GM19397 (cell line): ENCODE measurements around the gene PPP2R5C.
"Not testable (repeated sequence)": the region's sequence is repeated elsewhere in the genome, so short reads cannot be mapped to it uniquely, and the experiment has no call there.

Experiments
- ATAC-seq: cut with Tn5 transposase; IDR thresholded peaks from one replicate; pipeline ENCODE4 v1.9.1; 2021; ENCODE audit warnings: mild to moderate bottlenecking, moderate library complexity; ENCODE audit not compliant: unreplicated experiment

Gene PPP2R5C

DNA sequence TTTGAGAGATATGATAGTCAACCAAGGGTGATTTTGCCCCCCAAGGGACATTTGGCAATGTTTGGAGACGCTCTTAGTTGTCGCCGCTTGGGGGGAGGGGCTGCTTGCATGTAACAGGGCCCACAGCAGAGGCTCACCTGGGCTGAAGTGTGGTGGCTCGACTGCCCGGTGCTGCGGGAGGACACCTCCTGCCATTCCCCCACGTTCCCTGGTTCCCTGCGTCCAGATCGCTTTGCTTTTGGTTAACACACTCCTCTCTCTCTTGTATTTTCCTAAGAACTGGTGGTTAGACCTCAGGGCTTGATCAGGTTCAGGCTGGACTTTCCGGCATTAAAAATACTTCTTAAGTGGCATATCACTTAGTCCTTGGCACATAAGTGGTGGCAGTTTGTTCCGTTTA lies 18.9 kb downstream of the PPP2R5C start:
- ATAC-seq: no peak

DNA sequence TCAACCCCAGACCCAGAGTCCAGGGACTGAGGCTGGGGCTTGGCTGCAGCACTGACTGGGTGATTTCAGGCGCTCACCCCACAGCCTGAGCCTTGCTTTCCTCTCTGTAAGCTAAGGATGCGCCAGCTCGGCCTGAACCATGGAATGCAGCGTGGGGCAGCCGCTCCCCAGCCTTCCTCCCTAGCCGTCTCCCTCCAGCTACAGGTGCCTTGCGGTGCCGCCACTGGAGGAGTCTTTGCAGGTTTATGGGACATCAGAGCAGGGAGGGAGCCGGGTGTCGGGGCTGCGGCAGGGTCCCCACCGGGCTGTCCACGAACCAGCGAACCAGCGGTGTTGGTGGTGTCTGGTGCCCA lies 19.4 kb downstream of the PPP2R5C start:
- no peak for ATAC-seq

DNA sequence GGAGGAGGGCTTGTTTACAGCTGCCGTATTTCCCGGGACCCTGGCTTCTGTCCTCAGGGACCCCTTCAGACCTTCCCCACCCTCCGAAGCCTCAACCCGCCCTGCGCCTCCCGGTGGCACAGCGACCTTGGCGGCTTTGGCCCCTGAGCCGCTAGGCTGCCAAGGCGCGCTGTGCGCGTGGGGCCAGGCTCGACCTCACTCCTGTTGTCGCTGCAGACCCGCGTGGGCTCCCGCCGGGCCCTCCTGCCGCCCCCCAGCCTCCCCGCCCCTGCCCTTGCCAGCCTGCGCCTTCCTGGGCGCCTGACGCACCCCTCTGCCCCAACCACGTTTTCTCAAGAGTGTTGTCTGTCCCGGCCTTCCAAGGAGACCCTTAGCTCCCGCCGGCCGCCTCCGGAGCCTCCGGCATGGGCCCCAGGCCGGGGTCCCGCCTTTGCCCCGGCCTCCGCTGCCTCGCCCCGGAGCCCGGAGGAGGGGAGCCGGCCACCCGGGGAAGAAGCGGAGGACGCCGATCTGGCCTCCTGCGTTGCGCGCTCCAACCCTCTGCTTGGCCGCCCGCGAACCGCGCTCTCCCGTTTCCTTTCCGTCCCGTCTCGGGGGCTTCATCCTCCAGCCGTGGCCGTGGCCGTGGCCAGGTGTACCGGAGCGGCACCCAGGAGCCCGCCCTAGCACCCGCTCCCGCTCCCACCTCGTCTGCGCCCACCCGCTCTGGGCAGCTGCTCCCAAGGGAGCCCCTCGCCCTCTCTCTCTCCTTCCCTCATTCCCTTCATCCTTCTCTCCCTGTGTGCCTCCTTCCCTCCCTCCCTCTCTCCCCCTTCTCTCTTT lies 19.9 kb downstream of the PPP2R5C start:
- no peak for ATAC-seq

DNA sequence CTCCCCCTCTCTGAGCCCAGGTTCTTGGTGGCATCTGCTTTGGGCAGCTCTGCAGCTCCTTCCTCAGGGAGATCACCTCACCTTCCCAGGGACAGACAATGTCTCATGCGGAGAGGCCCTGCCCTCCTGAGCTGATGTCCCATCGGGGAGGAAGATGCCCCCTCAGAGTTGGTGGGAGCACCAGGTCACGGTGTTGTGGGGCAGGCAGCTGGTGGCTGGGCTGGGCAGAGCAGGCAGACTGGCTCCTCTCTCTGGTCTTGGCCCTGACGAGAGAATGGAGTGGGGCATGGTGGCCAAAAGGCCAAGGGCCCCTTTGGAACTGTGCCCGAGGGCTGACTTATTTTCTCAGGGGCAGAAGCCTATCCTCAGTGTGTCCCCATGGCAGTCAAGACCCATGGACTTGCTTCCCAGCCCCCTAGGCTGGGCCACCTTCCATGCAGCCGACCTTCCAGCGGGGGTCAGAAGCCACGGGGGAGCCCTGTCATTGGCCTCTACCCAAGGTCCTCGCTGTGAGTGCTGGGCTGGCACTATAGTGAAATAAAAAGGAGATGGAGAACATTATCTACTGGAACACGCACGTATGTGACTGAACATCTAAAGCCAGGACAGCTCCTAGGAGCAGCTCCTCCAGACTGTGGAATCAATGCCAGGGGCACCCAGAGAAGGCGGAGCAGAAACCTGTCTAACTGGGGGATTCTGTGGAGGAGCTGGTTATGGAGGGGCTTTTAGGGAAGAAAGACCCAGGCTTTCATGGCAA lies 21.9 kb downstream of the PPP2R5C start:
- ATAC-seq: no peak

DNA sequence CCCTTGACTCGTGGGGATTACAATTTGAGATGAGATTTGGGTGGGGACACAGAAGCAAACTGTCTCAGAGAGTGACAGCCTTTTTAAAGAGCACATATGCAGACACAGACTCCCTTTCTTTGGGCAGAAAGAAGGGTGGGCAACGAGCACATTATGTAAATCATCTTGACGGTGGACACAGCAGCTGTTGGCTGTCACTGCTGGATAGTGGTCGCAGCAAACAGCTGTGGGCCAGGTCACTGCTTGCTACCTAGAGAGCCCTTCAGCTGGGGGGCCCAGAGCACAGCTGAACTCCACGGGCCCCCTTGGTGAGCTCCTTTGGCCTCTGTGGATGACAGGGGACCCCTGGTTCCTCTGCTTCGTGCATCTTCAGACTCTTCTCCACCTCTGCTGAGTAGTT lies 23.1 kb downstream of the PPP2R5C start:
- no peak for ATAC-seq

DNA sequence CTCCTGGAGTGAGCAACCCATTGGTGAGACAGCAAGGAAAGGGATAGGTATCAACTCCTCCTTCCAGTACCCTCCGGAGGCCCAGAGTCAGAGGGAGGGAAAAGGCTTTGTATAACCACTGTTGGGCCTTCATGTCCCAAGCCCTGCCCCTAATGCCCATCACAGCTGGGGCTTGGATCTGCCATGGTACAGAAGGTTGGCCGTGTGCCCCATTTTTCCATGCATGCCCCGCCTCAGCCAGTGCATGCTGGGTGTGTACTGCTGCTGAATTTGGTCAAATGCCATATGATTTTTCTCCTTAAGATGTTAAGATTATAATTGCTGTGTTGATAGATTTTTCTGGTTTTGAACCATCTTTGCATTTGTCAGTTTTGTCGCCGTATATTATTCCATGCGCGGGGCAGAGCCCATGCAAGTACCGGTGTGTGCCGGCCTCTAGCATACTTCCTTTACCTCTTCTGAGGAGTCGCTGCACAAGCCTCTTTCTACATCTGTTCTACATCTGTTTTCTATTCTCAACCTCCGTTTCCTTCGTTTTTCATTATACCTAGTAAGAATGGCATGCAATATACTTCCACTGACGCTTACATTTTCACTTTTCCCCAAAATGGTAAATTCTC lies 26.6 kb downstream of the PPP2R5C start:
- ATAC-seq: no peak

DNA sequence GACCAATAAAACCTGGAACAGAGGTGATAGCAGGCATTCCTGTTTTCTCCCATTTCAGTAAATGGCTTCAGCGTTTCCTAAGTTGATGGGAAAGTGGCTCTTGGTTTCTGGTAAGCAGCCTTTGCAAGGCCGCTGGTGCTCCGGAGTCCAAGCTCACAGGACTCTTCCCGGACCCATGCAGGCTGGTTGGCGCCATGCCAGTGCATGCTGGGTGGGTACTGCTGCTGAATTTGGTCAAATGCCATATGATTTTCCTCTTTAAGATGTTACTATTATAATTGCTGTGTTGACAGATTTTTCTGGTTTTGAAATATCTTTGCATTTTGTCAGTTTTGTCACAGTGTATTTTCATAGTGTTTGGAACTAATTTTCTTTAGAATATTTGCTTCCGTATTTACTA lies 27.7 kb downstream of the PPP2R5C start:
- ATAC-seq: no peak

DNA sequence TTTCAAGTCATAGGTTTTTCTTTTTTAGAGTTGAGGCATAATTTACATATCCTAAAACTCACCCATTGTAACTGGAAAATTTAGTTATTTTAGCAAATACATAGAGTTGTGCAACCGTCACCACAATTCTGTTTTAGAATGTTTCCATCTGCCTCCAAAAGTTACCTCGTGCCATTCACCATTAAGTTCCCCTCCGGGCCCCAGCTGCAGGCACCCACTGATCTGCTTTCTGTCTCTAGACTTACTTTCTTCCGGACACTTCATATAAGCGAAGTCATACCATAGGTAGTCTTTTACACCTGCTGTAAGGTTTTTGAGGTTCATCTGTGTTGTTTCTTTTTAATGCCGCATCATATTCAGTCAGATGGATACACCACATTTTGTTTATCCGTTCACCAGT lies 28.7 kb downstream of the PPP2R5C start:
- ATAC-seq: no peak

DNA sequence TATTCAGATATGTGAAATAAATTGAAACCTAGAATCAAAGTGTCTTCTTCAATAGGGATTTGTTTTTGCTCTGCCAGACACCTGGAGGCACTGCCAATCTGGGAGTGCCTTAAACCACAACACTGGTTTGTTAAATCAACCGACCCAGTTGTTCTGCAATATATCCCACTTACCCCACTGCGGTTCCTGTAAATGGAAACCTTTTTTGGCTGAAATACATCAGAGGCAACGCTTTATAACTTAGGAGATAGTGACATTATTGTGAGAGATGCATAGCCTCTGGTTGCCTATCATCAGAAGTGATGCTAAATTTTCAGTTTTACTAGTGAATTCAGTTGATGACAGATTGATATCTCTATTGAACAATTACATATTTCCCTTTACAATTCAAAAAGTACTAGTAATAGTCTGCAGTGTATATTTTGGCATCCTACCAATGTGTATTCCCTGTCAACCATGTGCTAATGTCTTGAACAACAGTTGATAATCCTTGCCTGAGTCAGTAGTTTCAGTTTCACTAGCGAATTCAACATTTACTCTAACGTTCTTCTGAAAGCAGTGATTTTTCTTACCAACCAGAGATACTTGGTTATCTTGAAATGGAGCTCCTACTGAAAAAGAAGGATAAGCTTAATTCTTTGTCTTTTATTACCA lies 30.5 kb downstream of the PPP2R5C start:
- ATAC-seq: no peak

DNA sequence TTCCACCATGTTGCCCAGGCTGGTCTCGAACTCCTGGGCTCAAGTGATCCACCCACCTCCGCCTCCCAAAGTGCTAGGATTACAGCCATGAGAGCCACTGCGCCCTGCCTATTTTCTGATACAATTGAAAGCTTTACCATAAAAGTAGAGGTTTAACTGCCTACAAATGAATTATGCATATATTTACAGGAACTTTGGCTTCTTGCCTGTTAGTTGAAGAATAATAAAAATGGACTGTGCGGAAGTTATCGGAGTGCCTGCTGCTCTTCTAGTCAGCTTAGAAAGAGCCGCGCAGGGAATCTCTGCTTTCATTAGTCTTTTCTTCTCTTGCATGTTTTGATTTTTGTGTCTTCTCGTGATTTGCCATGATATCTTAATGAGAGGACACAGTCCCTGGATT lies 34.5 kb downstream of the PPP2R5C start:
- no peak for ATAC-seq

DNA sequence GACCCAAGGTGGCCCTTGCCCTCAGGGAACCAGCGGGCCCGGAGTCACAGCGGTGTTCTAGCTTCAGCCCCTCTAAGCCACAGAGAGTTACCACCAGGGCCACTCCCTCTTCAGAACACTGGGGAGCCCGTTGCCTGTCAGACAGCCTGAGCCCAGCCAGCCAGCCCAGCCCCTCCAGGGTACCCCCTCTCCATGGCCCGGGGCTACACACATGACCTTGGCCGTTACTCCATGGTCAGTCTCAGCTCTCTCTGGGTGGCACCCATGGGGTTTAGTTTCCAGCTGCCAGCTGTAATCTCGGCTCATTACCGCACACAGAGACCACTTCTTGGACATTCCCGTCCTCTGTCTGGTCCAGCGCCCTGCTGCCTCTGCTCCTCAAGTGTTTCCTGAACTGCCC lies 35.0 kb downstream of the PPP2R5C start:
- no peak for ATAC-seq

DNA sequence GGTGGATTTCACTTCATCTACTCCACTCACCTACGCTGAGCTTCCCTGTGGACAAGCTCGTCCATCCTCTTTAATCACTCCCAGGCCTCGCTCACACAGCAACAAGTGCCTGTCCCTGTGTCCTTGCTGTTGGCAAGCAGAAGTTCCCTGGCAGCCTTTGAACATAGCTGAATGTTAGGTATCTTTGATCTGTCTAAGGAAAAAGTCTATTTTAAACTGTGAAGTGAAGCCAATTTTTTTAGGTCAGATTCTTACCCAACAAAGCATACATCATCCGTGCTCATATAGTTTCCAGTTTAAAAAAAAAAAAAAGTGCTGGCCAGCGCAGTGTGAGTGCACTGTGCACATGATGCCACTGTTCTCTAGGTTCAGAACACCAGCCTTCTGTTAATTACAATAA lies 36.3 kb downstream of the PPP2R5C start:
- no peak for ATAC-seq

DNA sequence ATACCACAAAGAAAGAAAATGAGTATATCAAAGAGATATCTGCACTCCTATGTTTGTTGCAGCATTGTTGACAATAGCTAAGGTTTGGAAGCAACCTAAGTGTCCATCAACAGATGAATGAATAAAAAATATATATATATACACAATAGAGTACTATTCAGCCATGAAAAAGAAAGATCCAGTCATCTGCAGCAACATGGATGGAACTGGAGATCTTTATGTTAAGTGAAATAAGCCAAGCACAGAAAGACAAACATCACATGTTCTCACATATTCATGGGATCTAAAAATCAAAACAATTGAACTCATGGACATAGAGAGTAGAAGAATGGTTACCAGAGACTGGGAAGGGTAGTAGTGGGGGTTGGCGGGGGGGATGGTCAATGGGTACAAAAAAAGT lies 42.9 kb downstream of the PPP2R5C start:
- ATAC-seq: not testable (repeated sequence)

DNA sequence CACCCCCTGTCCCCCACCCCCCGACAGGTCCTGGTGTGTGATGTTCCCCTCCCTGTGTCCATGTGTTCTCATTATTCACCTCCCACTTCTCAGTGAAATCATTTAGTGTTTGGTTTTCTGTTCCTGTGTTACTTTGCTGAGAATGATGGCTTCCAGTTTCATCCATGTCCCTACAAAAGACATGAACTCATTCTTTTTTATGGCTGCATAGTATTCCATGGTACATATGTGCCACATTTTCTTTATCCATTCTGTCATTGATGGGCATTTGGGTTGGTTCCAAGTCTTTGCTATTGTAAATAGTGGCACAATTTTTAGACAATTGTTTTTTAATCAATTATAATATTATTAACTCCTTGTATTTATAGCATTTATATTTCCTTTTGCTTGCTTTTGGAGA lies 44.7 kb downstream of the PPP2R5C start:
- ATAC-seq: not testable (repeated sequence)

DNA sequence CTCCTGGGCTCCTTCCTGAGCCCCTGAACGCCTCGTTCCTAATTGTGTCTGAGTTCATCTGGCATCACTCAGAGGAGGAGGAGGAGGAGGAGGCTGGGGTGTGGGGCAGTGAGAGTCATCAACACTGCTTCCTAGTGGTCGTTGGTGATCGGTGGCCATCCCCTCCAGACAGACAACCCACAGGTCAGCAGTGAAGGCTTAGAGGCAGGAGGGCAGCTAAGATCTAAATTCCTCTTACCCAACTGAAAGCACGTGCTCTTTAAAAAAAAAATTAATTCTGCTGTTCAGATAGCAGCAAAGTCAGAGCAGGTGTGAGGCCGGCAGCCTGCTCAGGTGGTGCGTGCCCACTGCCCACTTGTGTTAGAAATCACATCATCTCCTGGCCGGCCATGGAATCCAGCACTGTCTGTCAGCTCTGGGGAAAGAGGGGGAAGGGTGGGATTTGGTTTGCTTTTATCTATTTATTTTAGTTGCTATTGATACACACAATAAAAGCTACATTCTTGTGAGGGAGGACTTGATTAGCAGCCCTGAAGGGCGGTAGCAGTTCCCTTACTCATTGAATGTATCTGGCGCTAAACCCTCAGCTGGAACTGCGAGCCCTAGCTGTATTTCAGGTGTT lies 46.6 kb downstream of the PPP2R5C start:
- no peak for ATAC-seq

DNA sequence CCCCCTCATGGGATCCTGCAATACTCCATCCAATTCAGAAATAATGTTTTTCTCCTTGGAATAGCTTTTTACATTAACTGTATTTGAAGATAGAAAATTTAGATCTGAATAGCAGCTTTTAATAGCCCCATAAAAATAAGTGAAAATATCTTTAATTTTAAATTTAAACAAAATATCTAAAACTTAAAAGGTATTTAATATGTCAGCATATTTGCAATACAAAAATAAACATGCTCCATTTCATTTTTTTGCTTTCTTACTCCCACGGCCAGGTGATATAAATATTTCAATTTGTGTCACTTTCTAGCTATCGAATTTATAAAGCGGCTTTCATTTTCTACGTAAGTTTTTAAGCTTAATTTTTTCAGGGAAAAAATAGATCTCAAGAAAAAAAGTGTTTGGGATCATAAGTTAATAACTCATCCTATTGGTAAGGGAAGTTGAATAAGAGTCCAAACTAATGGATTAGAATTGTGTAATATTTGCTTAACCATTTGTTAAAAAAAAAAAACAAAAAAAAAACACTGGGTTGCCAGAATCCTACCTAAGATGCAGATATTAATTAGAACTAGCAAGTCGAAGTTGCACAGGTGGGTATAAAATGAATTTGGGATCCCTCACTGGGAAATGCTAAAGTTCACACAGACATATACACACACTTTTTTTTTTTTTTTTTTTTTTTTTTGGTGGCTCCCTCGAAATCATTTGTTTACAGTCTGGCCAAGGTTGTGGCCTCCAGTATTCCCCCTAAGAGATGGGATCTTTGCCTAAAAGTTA lies 47.6 kb downstream of the PPP2R5C start:
- ATAC-seq: no peak

DNA sequence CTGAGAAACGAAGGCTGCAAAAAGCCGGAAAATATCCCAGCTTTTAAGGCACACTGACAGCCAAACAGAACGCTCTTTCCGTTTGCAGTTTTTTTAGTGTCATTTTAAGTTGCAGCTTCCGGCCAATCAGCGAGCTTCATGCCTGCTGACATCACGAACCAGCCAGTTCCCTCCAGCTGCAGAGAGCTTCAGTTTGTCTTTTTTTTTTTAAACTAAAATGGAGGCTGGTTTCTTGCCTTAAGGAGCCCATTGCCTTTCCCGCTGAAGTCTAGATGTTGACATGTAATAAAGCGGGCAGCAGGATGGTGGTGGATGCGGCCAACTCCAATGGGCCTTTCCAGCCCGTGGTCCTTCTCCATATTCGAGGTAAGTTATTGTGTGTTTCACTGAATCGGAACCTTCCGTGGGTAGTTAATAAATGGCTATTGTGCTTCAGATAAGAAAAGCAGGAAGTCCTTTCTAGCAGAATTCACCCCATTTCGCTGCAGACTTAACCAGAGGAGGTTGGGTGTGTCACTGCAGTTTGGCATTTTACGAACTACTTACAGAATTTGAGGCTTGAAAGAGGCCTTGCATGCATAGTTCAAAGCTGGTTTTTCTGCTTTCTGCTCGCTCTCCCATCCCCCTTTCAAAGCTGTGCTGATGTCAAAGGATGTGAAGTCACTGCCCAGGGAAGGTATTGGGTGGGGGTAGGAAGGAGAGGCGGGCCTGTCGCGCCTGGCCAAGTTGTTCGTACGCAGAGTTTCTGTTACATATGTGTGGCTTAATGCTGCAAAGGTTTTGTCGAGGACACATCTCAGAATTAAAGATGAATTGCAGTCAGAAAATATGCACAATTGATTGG lies 48.4 kb downstream of the PPP2R5C start:
- peak; percentile 79 for ATAC-seq

DNA sequence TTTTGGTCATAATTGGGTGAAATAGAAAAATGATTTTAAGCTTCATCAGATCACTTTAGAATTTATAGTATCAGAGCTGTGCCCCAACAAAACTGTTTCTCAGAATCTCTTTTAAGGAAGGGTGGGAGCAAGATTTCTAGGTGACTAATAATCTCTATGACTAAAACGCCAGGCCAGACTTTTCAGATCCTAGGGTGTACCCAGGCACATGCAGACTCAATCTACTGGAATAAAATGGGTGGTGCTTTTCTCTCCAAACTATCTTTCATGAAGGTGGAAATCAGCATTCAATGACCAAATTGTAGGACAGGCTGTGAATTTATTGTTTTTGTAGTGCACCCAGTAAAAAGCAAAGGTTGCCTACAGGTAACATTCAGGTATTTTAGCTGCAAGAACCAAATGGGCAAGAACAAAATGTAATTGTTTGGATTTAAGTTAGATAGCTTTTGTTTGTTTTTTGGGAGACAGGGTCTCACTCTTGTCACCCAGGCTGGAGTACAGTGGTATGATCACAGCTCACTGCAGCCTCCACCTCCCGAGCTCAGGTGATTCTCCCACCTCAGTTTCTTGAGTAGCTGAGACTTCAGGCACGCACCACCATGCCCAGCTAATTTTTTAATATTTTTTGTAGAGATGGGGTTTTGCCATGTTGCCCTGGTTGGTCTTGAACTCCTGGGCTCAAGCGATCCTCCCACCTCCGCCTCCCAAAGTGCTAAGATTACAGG lies 49.5 kb downstream of the PPP2R5C start:
- no peak for ATAC-seq

DNA sequence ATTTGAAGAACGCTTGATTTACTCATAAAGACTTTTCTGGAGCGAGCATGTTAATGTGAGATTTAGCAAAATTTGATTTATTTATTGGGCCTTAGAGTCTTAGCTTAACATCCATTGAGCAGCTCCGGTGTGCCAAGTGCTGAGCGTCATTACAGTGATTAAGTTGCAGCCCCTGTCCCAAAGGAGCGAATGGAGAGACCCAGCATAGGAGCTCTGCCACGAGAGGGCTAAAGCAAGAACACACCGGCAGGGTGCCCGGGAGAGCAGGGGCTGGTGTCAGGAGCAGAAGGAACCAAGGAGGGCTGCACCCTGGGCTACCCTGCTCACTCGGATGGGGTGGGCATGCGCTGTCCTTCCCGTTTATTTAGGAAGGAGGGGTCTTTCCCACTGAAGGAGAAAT lies 50.6 kb downstream of the PPP2R5C start:
- no peak for ATAC-seq
